GM21526 (cell line): Measurements from ENCODE around the gene BIN1.
"Not testable (repeated sequence)": the region's sequence is repeated elsewhere in the genome, so short reads cannot be mapped to it uniquely, and the experiment has no call there.

Source experiments
- ATAC-seq: cut with Tn5 transposase; IDR thresholded peaks from one replicate; pipeline ENCODE4 v1.9.1; 2021; ENCODE audit warnings: moderate library complexity; ENCODE audit not compliant: unreplicated experiment, low FRiP score

The BIN1 gene

DNA sequence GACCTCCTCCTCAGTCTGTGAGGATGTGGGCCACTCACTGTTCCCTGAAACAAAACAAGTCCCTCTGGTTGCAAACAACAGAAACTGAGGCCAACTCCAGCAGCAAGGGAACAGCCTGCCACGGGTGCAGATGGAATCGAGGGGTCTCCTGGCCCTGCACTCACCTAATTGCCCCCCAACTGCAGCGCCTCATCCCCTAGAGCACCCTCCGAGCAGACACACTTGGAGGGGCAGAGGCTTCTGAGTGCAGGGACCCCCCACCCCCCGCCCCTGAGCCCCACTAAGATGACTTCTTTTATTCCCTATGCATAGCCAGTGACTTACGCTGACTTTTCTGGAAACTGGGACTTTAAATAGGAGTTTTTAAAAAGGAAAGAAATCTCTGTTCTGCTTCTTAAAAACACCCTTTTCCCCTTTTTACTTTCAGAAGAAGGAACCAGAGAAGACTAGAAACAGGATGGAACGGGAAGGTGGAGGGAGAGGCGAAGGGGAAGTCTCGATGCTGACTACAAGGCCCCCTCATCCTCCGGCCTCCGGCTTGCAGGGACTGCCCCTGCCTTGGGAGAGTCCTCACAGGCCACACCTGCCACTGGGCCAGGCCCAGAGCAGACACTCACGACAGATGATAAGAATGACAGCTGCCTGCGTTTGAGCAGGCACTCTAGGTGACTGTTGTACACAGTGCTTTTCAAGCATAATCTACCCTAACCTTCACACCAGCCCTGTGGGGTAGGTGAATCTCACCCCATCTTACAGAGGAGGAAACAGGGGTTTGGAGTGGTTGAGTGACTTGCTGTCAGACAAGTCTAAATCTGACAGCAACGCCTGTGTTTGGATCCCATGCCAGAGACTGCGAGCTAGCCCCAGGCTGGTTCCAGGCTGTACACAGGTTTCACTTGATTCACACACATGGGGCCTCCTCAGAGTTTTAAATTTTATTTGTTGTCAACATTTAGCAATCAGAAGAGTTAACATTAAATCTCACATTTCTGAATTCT, 28.2 kb upstream of the BIN1 start:
- no peak for ATAC-seq

- ATAC-seq, result no peak
Measured at GRCh38 chr2:127134235-127134634, 27.3 kb upstream of the BIN1 start.

GRCh38 chr2:127133793-127134192, 26.8 kb upstream of the BIN1 start:
- ATAC-seq, result no peak

DNA sequence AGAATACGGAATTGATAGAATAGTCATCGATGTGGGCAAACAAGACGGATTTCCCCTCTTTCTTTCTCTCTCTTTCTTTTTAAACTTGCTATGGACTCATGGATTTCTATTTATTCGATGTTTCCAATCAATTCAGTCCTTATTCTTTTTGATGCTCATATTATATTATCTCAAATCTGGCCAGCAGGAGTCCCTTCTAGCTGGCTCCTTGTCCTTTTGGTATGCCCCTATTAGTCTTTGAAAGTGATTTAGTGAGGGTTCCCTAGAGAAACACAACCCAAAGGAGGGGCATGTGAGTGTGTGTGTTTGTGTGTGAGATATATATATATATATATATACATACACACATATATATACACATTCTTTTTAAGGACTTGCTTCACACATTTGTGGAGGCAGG, 23.5 kb upstream of the BIN1 start:
- ATAC-seq, result no peak

GRCh38 chr2:127129937-127130336, 23.0 kb upstream of the BIN1 start:
- ATAC-seq, result no peak

GRCh38 chr2:127128445-127128904, 21.5 kb upstream of the BIN1 start:
- peak; percentile 97 for ATAC-seq

- no peak for ATAC-seq
Measured at GRCh38 chr2:127125821-127126220, 18.9 kb upstream of the BIN1 start.

- no peak for ATAC-seq
Measured at GRCh38 chr2:127124426-127124825, 17.5 kb upstream of the BIN1 start.

- ATAC-seq, result no peak
Measured at GRCh38 chr2:127122361-127123027, 15.5 kb upstream of the BIN1 start.

- ATAC-seq, result no peak
Measured at GRCh38 chr2:127121776-127122176, 14.8 kb upstream of the BIN1 start.

DNA sequence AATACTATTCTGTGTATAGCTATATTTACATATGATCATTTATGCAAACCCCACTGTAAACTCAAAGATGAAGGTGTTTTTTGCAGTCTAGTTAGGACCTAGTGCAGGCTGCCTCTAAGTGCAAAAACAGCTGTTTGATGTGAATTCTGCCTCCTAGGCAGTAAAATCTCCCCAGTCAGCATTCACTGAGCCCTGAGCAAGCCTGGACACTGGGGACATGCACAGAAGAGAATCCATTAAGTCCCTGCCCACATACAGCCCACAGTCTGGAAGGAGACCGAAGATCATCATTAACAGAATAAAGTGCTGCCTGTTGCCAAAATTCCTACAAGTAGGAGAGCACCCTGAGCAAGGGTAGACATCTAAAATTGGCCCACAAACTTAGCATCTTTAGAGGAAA, 14.4 kb upstream of the BIN1 start:
- ATAC-seq, result no peak

- not testable (repeated sequence) for ATAC-seq
Measured at GRCh38 chr2:127120408-127120807, 13.5 kb upstream of the BIN1 start.

GRCh38 chr2:127118467-127118866, 11.5 kb upstream of the BIN1 start:
- no peak for ATAC-seq

- no peak for ATAC-seq
Measured at GRCh38 chr2:127118038-127118437, 11.1 kb upstream of the BIN1 start.

GRCh38 chr2:127117603-127118002, 10.6 kb upstream of the BIN1 start:
- no peak for ATAC-seq

- ATAC-seq, result no peak
Measured at GRCh38 chr2:127115471-127116199, 8.7 kb upstream of the BIN1 start.

- ATAC-seq, result no peak
Measured at GRCh38 chr2:127110985-127111384, 4.0 kb upstream of the BIN1 start.

DNA sequence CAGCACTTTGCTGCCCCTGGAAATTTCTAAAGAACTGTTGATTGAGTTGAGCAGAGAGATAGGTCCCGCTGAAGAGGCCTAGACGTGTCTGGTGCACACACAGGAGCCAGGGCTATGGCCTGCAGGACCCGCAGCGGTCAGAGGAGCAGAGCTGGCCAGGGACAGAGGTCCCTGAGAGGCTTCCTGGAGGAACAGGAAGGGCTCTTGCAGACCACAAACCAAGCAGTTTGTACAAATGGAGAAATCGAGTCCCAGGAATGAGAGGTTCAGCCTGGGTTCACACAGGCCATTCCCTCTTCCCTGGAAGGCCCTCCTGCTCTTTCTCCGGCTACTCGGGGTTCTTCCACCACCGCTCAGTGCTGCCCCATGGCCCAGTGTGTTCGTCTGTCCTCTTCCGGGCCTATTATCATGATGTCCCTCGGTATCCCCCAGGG, 1.2 kb upstream of the BIN1 start:
- no peak for ATAC-seq

DNA sequence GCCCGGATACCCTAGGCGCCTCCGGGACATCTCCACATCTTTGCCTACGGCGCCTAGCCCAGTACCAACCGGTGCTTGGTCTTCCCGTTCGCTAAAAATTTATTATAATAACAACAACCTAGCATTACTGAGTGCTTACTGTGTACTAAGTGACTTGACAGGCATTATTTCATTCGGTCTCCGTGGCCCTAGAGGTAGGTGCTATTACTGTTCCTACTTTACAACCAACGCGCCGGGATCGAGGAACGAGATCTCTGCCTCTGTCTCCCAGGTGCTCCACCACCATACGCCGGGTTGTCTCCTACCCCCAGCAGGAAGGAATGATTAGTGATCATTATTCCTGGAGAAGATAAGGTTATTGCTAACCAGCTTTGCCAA, 657 bp upstream of the BIN1 start:
- ATAC-seq, result peak; percentile 19

DNA sequence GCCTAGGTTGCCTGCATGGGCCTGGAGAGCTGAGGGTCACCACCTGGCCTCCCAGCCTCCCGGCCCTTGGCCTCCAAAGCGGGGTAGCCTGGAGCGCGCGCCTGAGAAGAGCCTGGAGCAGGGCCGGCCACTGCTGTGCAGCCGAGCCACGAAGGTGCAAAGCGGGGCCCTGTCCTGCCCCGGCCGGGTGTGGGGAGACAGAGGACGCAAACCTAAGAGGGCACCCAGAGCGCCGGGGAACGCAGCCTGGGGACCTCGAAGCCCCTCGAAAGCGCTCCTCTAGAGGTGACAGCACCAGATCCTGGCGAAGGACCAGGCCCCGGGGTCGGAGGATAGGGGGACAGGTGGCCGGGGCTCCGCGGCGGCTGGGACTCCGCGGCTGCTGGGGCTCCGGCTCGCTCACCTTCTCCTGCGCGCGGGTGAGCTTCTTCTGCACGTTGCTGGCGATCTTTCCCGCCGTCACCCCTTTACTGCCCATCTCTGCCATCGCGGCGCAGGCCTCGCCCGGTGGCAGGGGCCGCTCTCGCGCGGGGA, 430 bp downstream of the BIN1 start:
- ATAC-seq, result peak; percentile 29
